ENCODE data around the gene ESYT1. TPM values are rescaled to one million over a fixed set of nuclear protein-coding genes. Genes with fewer than 3 reads are reported as not detected.
A peak's percentile ranks its signal among the peaks of the same experiment; 100 is the strongest.

ESYT1 gene
- total and polyA plus RNA-seq, 9 of the 15 experiments (the other 6 are each of a cell fraction or from before 2014, with no cell fraction given), result 132 to 420 (median 164) TPM

DNA sequence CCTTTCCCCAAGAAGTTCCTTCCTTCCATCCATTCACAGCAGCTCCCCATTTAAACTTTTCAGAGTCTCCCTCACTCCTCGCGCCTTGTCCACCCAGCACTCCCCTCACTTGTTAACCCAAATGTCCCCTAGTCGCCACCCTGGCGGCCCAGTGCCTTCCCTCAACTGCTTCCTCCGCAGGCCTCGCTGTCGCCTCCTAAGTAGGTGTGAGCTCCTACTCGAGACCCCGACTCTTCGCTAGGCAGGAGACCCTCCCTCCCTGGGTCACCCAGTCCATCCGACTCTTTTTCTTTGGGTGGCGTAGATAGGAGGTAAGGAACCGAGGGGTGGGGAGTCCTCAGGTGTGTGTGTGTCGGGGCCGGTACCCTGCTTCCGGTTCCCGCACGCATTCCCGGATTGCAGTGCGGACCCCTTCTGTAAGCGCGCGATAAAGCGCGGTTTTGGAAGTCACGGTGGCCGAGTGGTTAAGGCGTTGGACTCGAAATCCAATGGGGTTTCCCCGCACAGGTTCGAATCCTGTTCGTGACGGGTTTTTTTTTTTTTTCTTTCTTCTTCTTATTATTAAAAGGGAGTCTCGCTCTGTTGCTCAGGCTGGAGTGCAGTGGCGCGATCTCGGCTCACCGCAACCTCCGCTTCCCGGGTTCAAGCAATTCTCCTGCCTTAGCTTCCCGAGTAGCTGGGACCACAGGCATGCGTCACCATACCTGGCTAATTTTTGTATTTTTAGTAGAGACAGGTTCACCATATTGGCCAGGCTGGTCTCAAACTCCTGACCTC is 62.0 kb downstream of the ESYT1 start (continued):
- TF ChIP-seq POLR3G (IDR thresholded peaks at IDR 0.05; ENCODE audit: extremely low read depth, insufficient read length, insufficient replicate concordance), result no peak
- TF ChIP-seq, protein P1, sequence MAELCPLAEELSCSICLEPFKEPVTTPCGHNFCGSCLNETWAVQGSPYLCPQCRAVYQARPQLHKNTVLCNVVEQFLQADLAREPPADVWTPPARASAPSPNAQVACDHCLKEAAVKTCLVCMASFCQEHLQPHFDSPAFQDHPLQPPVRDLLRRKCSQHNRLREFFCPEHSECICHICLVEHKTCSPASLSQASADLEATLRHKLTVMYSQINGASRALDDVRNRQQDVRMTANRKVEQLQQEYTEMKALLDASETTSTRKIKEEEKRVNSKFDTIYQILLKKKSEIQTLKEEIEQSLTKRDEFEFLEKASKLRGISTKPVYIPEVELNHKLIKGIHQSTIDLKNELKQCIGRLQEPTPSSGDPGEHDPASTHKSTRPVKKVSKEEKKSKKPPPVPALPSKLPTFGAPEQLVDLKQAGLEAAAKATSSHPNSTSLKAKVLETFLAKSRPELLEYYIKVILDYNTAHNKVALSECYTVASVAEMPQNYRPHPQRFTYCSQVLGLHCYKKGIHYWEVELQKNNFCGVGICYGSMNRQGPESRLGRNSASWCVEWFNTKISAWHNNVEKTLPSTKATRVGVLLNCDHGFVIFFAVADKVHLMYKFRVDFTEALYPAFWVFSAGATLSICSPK (IDR thresholded peaks at IDR 0.05; ENCODE audit: borderline replicate concordance), result 0 out of 2 replicates have a peak, but pooled peaks have one; percentile 54
- 0 out of 2 replicates have a peak, but pooled peaks have one; percentile 39 for TF ChIP-seq MXI1 (IDR thresholded peaks at IDR 0.05; ENCODE audit: low read depth, low read length)
- peak; percentile 84 for TF ChIP-seq POLR3A (IDR thresholded peaks at IDR 0.05; ENCODE audit: borderline replicate concordance, extremely low read depth, insufficient read depth, insufficient read length)
- TF ChIP-seq, protein P2, sequence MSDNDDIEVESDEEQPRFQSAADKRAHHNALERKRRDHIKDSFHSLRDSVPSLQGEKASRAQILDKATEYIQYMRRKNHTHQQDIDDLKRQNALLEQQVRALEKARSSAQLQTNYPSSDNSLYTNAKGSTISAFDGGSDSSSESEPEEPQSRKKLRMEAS (CRISPR knock-in tag; IDR thresholded peaks at IDR 0.05), result peak; percentile 57
- no peak for TF ChIP-seq NR4A1 (CRISPR knock-in tag; IDR thresholded peaks at IDR 0.05)
- no peak for TF ChIP-seq NR4A1 (tag; IDR thresholded peaks at IDR 0.05)
- TF ChIP-seq CREM (IDR thresholded peaks at IDR 0.05; ENCODE audit: low read depth), result peak; percentile 73
- no peak for TF ChIP-seq SRSF3 (IDR thresholded peaks at IDR 0.05; ENCODE audit: insufficient read depth, low read length)
- TF ChIP-seq LCOR (CRISPR knock-in tag; IDR thresholded peaks at IDR 0.05), result peak; percentile 51
- peak; percentile 70; the same call in 1 of the 2 replicates for TF ChIP-seq ZSCAN29 (IDR thresholded peaks at IDR 0.05)
- TF ChIP-seq ZBTB7A (IDR thresholded peaks at IDR 0.05; ENCODE audit: borderline replicate concordance, control insufficient read depth, low read depth, low read length), result peak; percentile 88
- TF ChIP-seq EGR1 (conservative IDR thresholded peaks at IDR 0.05), result no peak
- TF ChIP-seq, protein P3, sequence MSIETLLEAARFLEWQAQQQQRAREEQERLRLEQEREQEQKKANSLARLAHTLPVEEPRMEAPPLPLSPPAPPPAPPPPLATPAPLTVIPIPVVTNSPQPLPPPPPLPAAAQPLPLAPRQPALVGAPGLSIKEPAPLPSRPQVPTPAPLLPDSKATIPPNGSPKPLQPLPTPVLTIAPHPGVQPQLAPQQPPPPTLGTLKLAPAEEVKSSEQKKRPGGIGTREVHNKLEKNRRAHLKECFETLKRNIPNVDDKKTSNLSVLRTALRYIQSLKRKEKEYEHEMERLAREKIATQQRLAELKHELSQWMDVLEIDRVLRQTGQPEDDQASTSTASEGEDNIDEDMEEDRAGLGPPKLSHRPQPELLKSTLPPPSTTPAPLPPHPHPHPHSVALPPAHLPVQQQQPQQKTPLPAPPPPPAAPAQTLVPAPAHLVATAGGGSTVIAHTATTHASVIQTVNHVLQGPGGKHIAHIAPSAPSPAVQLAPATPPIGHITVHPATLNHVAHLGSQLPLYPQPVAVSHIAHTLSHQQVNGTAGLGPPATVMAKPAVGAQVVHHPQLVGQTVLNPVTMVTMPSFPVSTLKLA (conservative IDR thresholded peaks at IDR 0.05), result peak; percentile 26 to 58; a peak in 3 of 4 replicates
- no peak for TF ChIP-seq ZNF780A (CRISPR knock-in tag; IDR thresholded peaks at IDR 0.05)
- peak; percentile 98 for TF ChIP-seq ADNP (tag; IDR thresholded peaks at IDR 0.05)
- TF ChIP-seq, protein P4, sequence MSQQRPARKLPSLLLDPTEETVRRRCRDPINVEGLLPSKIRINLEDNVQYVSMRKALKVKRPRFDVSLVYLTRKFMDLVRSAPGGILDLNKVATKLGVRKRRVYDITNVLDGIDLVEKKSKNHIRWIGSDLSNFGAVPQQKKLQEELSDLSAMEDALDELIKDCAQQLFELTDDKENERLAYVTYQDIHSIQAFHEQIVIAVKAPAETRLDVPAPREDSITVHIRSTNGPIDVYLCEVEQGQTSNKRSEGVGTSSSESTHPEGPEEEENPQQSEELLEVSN (IDR thresholded peaks at IDR 0.05; ENCODE audit: borderline replicate concordance in 1 of 2, extremely low read depth in 1 of 2, insufficient read depth in 1 of 2, insufficient read length in 1 of 2, low read depth in 1 of 2, low read length in 1 of 2, poor library complexity in 1 of 2, severe bottlenecking in 1 of 2), result peak; percentile 32 to 62
- TF ChIP-seq XRCC3 (IDR thresholded peaks at IDR 0.05), result no peak
- TF ChIP-seq TBL1XR1 (IDR thresholded peaks at IDR 0.05; ENCODE audit: low read length in 2 of 2), result peak in 1 of 2 experiments; percentile 95; a peak in 2 of 4 replicates
- TF ChIP-seq IRF2 (CRISPR knock-in tag; IDR thresholded peaks at IDR 0.05), result no peak
- peak; percentile 36; the same call in 1 of the 2 replicates for TF ChIP-seq SREBF1 (IDR thresholded peaks at IDR 0.05; ENCODE audit: borderline replicate concordance, low read depth, low read length)
- TF ChIP-seq, protein P5, sequence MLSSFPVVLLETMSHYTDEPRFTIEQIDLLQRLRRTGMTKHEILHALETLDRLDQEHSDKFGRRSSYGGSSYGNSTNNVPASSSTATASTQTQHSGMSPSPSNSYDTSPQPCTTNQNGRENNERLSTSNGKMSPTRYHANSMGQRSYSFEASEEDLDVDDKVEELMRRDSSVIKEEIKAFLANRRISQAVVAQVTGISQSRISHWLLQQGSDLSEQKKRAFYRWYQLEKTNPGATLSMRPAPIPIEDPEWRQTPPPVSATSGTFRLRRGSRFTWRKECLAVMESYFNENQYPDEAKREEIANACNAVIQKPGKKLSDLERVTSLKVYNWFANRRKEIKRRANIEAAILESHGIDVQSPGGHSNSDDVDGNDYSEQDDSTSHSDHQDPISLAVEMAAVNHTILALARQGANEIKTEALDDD (IDR thresholded peaks at IDR 0.05), result no peak

Measured in K562 (cell line).